ENCODE measurements around the gene TUBA4B. TPM values are rescaled to one million over a fixed set of nuclear protein-coding genes. Genes with fewer than 3 reads are reported as not detected.
"Not testable (repeated sequence)": the region's sequence is repeated elsewhere in the genome, so short reads cannot be mapped to it uniquely, and the experiment has no call there.

Gene TUBA4B
- polyA plus RNA-seq, 2 donors = 0.02 TPM; not detected in 1

GRCh38 chr2:219254590-219255201, 1.7 kb downstream of the TUBA4B start:
- Histone ChIP-seq H3K27ac (ENCODE audit: low read depth in 2 of 2, low read length in 1 of 2) (peak overlapping the region; percentile 86 to 87), H3K4me1 (ENCODE audit: control insufficient read depth in 2 of 2, insufficient read depth in 2 of 2, low read length in 1 of 2) (peaks cover 8 to 25% of the 10 kb centered on the region in 2 donors), H3K9me3 (ENCODE audit: control insufficient read depth in 2 of 2, insufficient read depth in 1 of 2, low read depth in 1 of 2, low read length in 1 of 2) (no peaks in the 10 kb centered on the region), H3K36me3 (ENCODE audit: control insufficient read depth in 2 of 2, insufficient read depth in 2 of 2, low read length in 1 of 2) (peaks cover 3 to 14% of the 10 kb centered on the region in 2 donors), H3K27me3 (ENCODE audit: control insufficient read depth in 1 of 2, insufficient read depth in 2 of 2, low read length in 2 of 2) (no peaks in the 10 kb centered on the region), H3K4me3 (ENCODE audit: low read depth in 1 of 2, low read length in 2 of 2) (peak overlapping the region; percentile 68 to 84)
- 24% methylated on average over 12 of the region's 12 CpGs for WGBS, 2 donors

GRCh38 chr2:219258942-219259341, 5.9 kb downstream of the TUBA4B start:
- H3K27me3 ChIP-seq (ENCODE audit: control insufficient read depth in 1 of 2, insufficient read depth in 2 of 2, low read length in 2 of 2); H3K27ac ChIP-seq (ENCODE audit: low read depth in 2 of 2, low read length in 1 of 2); H3K4me3 ChIP-seq (ENCODE audit: low read depth in 1 of 2, low read length in 2 of 2); H3K36me3 ChIP-seq (ENCODE audit: control insufficient read depth in 2 of 2, insufficient read depth in 2 of 2, low read length in 1 of 2); H3K9me3 ChIP-seq (ENCODE audit: control insufficient read depth in 2 of 2, insufficient read depth in 1 of 2, low read depth in 1 of 2, low read length in 1 of 2); H3K4me1 ChIP-seq (ENCODE audit: control insufficient read depth in 2 of 2, insufficient read depth in 2 of 2, low read length in 1 of 2): not testable (repeated sequence)
- WGBS, 2 donors = 86 to 91% methylated on average over 10 of the region's 10 CpGs

- Histone ChIP-seq H3K36me3 (ENCODE audit: control insufficient read depth in 2 of 2, insufficient read depth in 2 of 2, low read length in 1 of 2) (no peaks in the 10 kb centered on the region), H3K4me3 (ENCODE audit: low read depth in 1 of 2, low read length in 2 of 2) (no peak overlapping the region), H3K27ac (ENCODE audit: low read depth in 2 of 2, low read length in 1 of 2) (no peak overlapping the region), H3K27me3 (ENCODE audit: control insufficient read depth in 1 of 2, insufficient read depth in 2 of 2, low read length in 2 of 2) (no peaks in the 10 kb centered on the region), H3K9me3 (ENCODE audit: control insufficient read depth in 2 of 2, insufficient read depth in 1 of 2, low read depth in 1 of 2, low read length in 1 of 2) (no peaks in the 10 kb centered on the region), H3K4me1 (ENCODE audit: control insufficient read depth in 2 of 2, insufficient read depth in 2 of 2, low read length in 1 of 2) (no peaks in the 10 kb centered on the region)
- 63 to 71% methylated on average over 5 of the region's 5 CpGs for WGBS, 2 donors
Observed at GRCh38 chr2:219261024-219261855, 8.2 kb downstream of the TUBA4B start.

GRCh38 chr2:219266232-219266631, 13.2 kb downstream of the TUBA4B start:
- no peaks in the 10 kb centered on the region for H3K36me3 ChIP-seq (ENCODE audit: control insufficient read depth in 2 of 2, insufficient read depth in 2 of 2, low read length in 1 of 2)
- 62 to 72% methylated on average over 5 of the region's 5 CpGs for WGBS, 2 donors
- H3K27me3 ChIP-seq (ENCODE audit: control insufficient read depth in 1 of 2, insufficient read depth in 2 of 2, low read length in 2 of 2) = no peaks in the 10 kb centered on the region
- H3K4me3 ChIP-seq (ENCODE audit: low read depth in 1 of 2, low read length in 2 of 2) = no peak overlapping the region
- no peak overlapping the region for H3K27ac ChIP-seq (ENCODE audit: low read depth in 2 of 2, low read length in 1 of 2)
- peaks cover 0 to 2% of the 10 kb centered on the region in 2 donors for H3K4me1 ChIP-seq (ENCODE audit: control insufficient read depth in 2 of 2, insufficient read depth in 2 of 2, low read length in 1 of 2)
- H3K9me3 ChIP-seq (ENCODE audit: control insufficient read depth in 2 of 2, insufficient read depth in 1 of 2, low read depth in 1 of 2, low read length in 1 of 2) = no peaks in the 10 kb centered on the region

DNA sequence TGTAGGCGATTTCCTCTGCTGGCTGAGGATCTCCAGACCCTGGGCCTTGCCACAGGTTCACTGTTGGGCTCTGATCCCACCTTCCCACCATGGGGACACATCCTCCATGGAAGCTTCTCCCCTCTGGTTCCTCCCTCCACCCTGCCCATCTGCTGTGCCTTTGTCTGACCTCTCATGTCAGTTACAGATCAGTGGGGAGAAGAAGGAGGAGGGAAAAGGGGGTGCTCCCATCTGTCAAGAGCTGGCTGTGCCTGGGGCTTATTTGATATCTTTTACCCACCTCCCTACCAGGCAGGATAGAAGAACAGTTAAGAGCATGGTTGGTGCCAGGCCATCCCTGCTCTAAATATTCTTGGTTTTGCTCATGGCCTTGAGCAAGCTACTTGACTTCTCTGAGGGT, 13.8 kb downstream of the TUBA4B start:
- WGBS, 2 donors = 88 to 100% methylated on average over 1 of the region's 1 CpG
- H3K27me3 ChIP-seq (ENCODE audit: control insufficient read depth in 1 of 2, insufficient read depth in 2 of 2, low read length in 2 of 2) = no peaks in the 10 kb centered on the region
- H3K4me1 ChIP-seq (ENCODE audit: control insufficient read depth in 2 of 2, insufficient read depth in 2 of 2, low read length in 1 of 2) = peaks cover 0 to 2% of the 10 kb centered on the region in 2 donors
- H3K9me3 ChIP-seq (ENCODE audit: control insufficient read depth in 2 of 2, insufficient read depth in 1 of 2, low read depth in 1 of 2, low read length in 1 of 2) = no peaks in the 10 kb centered on the region
- H3K27ac ChIP-seq (ENCODE audit: low read depth in 2 of 2, low read length in 1 of 2) = no peak overlapping the region
- H3K36me3 ChIP-seq (ENCODE audit: control insufficient read depth in 2 of 2, insufficient read depth in 2 of 2, low read length in 1 of 2) = no peaks in the 10 kb centered on the region
- no peak overlapping the region for H3K4me3 ChIP-seq (ENCODE audit: low read depth in 1 of 2, low read length in 2 of 2)

GRCh38 chr2:219268294-219268693, 15.3 kb downstream of the TUBA4B start:
- Histone ChIP-seq H3K36me3 (ENCODE audit: control insufficient read depth in 2 of 2, insufficient read depth in 2 of 2, low read length in 1 of 2) (no peaks in the 10 kb centered on the region), H3K4me1 (ENCODE audit: control insufficient read depth in 2 of 2, insufficient read depth in 2 of 2, low read length in 1 of 2) (peaks cover 0 to 2% of the 10 kb centered on the region in 2 donors), H3K27ac (ENCODE audit: low read depth in 2 of 2, low read length in 1 of 2) (no peak overlapping the region), H3K4me3 (ENCODE audit: low read depth in 1 of 2, low read length in 2 of 2) (no peak overlapping the region), H3K9me3 (ENCODE audit: control insufficient read depth in 2 of 2, insufficient read depth in 1 of 2, low read depth in 1 of 2, low read length in 1 of 2) (no peaks in the 10 kb centered on the region), H3K27me3 (ENCODE audit: control insufficient read depth in 1 of 2, insufficient read depth in 2 of 2, low read length in 2 of 2) (no peaks in the 10 kb centered on the region)
- 80 to 91% methylated on average over 2 of the region's 2 CpGs for WGBS, 2 donors

GRCh38 chr2:219269362-219270054, 16.5 kb downstream of the TUBA4B start:
- Histone ChIP-seq H3K4me1 (ENCODE audit: control insufficient read depth in 2 of 2, insufficient read depth in 2 of 2, low read length in 1 of 2) (peaks cover 0 to 10% of the 10 kb centered on the region in 2 donors), H3K36me3 (ENCODE audit: control insufficient read depth in 2 of 2, insufficient read depth in 2 of 2, low read length in 1 of 2) (no peaks in the 10 kb centered on the region), H3K27me3 (ENCODE audit: control insufficient read depth in 1 of 2, insufficient read depth in 2 of 2, low read length in 2 of 2) (no peaks in the 10 kb centered on the region), H3K9me3 (ENCODE audit: control insufficient read depth in 2 of 2, insufficient read depth in 1 of 2, low read depth in 1 of 2, low read length in 1 of 2) (no peaks in the 10 kb centered on the region), H3K27ac (ENCODE audit: low read depth in 2 of 2, low read length in 1 of 2) (no peak overlapping the region), H3K4me3 (ENCODE audit: low read depth in 1 of 2, low read length in 2 of 2) (no peak overlapping the region)
- 51 to 55% methylated on average over 8 of the region's 8 CpGs for WGBS, 2 donors

- WGBS, 2 donors = 80 to 85% methylated on average over 5 of the region's 5 CpGs
- Histone ChIP-seq H3K27ac (ENCODE audit: low read depth in 2 of 2, low read length in 1 of 2) (no peak overlapping the region), H3K4me1 (ENCODE audit: control insufficient read depth in 2 of 2, insufficient read depth in 2 of 2, low read length in 1 of 2) (peaks cover 0 to 10% of the 10 kb centered on the region in 2 donors), H3K36me3 (ENCODE audit: control insufficient read depth in 2 of 2, insufficient read depth in 2 of 2, low read length in 1 of 2) (no peaks in the 10 kb centered on the region), H3K9me3 (ENCODE audit: control insufficient read depth in 2 of 2, insufficient read depth in 1 of 2, low read depth in 1 of 2, low read length in 1 of 2) (no peaks in the 10 kb centered on the region), H3K27me3 (ENCODE audit: control insufficient read depth in 1 of 2, insufficient read depth in 2 of 2, low read length in 2 of 2) (no peaks in the 10 kb centered on the region), H3K4me3 (ENCODE audit: low read depth in 1 of 2, low read length in 2 of 2) (no peak overlapping the region)
Observed at GRCh38 chr2:219270055-219270372, 17.0 kb downstream of the TUBA4B start.

GRCh38 chr2:219271021-219271420, 18.0 kb downstream of the TUBA4B start:
- WGBS, 2 donors = 79 to 91% methylated on average over 2 of the region's 2 CpGs
- no peak overlapping the region for H3K27ac ChIP-seq (ENCODE audit: low read depth in 2 of 2, low read length in 1 of 2)
- H3K9me3 ChIP-seq (ENCODE audit: control insufficient read depth in 2 of 2, insufficient read depth in 1 of 2, low read depth in 1 of 2, low read length in 1 of 2) = no peaks in the 10 kb centered on the region
- H3K4me3 ChIP-seq (ENCODE audit: low read depth in 1 of 2, low read length in 2 of 2) = no peak overlapping the region
- no peaks in the 10 kb centered on the region for H3K27me3 ChIP-seq (ENCODE audit: control insufficient read depth in 1 of 2, insufficient read depth in 2 of 2, low read length in 2 of 2)
- H3K4me1 ChIP-seq (ENCODE audit: control insufficient read depth in 2 of 2, insufficient read depth in 2 of 2, low read length in 1 of 2) = peaks cover 0 to 10% of the 10 kb centered on the region in 2 donors
- no peaks in the 10 kb centered on the region for H3K36me3 ChIP-seq (ENCODE audit: control insufficient read depth in 2 of 2, insufficient read depth in 2 of 2, low read length in 1 of 2)

Measured in esophagus (tissue), 2 donors.